Measurements from ENCODE around the gene TTN.

DNA sequence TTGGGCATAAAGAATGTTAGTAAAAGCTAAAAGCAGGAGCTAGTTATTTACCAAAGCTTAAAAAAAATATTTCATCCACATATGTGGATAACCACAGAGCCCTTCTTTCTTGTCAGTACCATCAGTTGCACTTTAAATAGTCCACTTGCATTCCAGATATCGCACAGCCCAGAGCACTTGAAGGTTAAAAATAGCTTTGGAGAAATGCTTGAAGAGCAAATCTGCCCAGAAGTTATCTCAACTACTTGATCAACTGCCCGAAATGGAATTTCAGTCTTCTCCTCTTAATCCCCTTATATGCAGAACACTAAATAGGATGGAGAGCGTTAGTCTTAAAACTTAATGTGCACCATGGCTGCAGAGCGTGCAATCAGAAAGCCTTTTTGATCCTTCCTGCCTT lies 178.6 kb downstream of the TTN start:
- TF ChIP-seq, protein P1, sequence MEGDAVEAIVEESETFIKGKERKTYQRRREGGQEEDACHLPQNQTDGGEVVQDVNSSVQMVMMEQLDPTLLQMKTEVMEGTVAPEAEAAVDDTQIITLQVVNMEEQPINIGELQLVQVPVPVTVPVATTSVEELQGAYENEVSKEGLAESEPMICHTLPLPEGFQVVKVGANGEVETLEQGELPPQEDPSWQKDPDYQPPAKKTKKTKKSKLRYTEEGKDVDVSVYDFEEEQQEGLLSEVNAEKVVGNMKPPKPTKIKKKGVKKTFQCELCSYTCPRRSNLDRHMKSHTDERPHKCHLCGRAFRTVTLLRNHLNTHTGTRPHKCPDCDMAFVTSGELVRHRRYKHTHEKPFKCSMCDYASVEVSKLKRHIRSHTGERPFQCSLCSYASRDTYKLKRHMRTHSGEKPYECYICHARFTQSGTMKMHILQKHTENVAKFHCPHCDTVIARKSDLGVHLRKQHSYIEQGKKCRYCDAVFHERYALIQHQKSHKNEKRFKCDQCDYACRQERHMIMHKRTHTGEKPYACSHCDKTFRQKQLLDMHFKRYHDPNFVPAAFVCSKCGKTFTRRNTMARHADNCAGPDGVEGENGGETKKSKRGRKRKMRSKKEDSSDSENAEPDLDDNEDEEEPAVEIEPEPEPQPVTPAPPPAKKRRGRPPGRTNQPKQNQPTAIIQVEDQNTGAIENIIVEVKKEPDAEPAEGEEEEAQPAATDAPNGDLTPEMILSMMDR (IDR thresholded peaks at IDR 0.05; ENCODE audit: insufficient read depth, low read depth, low read length) = no peak
- no peak for TF ChIP-seq EZH2 (IDR thresholded peaks at IDR 0.05; ENCODE audit: insufficient read depth, low read length)
